K562 (cell line): ENCODE results near the gene NSUN3. TPM values are rescaled to one million over a fixed set of nuclear protein-coding genes. Genes with fewer than 3 reads are reported as not detected.

ENCODE experiments used
- CEBPZ ChIP-seq: fragments of 150-350 bp; IDR thresholded peaks from 2 replicates; pipeline ENCODE4 v1.6.1; 2014; ENCODE audit warnings: low read depth, mild to moderate bottlenecking, low read length, borderline replicate concordance
- HDAC3 ChIP-seq: fragments of 450-650 bp; IDR thresholded peaks from 2 replicates; pipeline ENCODE4 v1.6.1; 2018; ENCODE audit warnings: borderline replicate concordance, mild to moderate bottlenecking, moderate library complexity; ENCODE audit not compliant: partially characterized antibody
- ILF3 ChIP-seq: fragments of 450-650 bp; IDR thresholded peaks from 2 replicates; pipeline ENCODE4 v1.6.1; 2018; ENCODE audit warnings: antibody characterized with exemption, mild to moderate bottlenecking, moderate library complexity, borderline replicate concordance
- MAFG ChIP-seq: fragments of 450-650 bp; conservative IDR thresholded peaks from 2 replicates; pipeline ENCODE4 v1.6.1; 2016; ENCODE audit warnings: missing genetic modification characterization, missing compliant biosample characterization
- MED1 ChIP-seq: sonication (generic); formaldehyde crosslinking; IDR thresholded peaks from 2 replicates; pipeline ENCODE4 v1.8.1; 2023; ENCODE audit warnings: missing genetic modification reagents, borderline replicate concordance
- RBM14 ChIP-seq: fragments of 200-400 bp; formaldehyde crosslinking; IDR thresholded peaks from 2 replicates; pipeline ENCODE4 v1.6.1; 2018; ENCODE audit warnings: low read depth, mild to moderate bottlenecking, low read length, moderate library complexity, borderline replicate concordance; ENCODE audit not compliant: insufficient read depth
- RHOXF2B ChIP-seq: fragments of 250-450 bp; sonication (Bioruptor Pico); conservative IDR thresholded peaks from 2 replicates; pipeline ENCODE4 v1.5.1; 2021
- SRF ChIP-seq, 2 experiments: fragments of 250-450, 450-650 bp in 1 of 2; sonication (Bioruptor Pico) in 1 of 2; sonication (generic) in 1 of 2; formaldehyde crosslinking; IDR thresholded peaks; 2 replicates each; pipeline versions ENCODE4 v1.5.0 to v1.5.1; 2020 to 2022; ENCODE audit warnings: mild to moderate bottlenecking in 1 of 2, missing genetic modification reagents in 1 of 2
- polyA plus RNA-seq, 8 experiments: library from polyadenylated mRNA; depleted of rRNA in 4 of 8; stranded (reverse) in 5 of 8; unstranded in 3 of 8; fragments of >200 nt; fragmentation: Nextera tagmentation in 2 of 8; fragmentation: Illumina TruSeq in 1 of 8; extraction: Ambion mirVana in 2 of 8; extraction: Trizol in 1 of 8; gene quantifications; 2 replicates each; pipeline versions ENCODE4 v1.2.1 to v1.2.3, GENCODE V29; 2011 to 2014; ENCODE audit warnings: inconsistent platforms in 1 of 8, missing spikeins in 1 of 8
- total RNA-seq, 7 experiments: library from RNA; depleted of rRNA in 6 of 7; stranded (reverse); fragments of >200 nt in 6 of 7; fragmentation: Illumina TruSeq in 2 of 7; extraction: Trizol in 2 of 7; gene quantifications; 2 replicates each; pipeline versions ENCODE4 v1.2.1 to v1.2.3, GENCODE V29; 2011 to 2021; ENCODE audit warnings: low replicate concordance in 1 of 7
- TF ChIP-seq, protein P1 (sequence below), 2 experiments: fragments of 450-650 bp; IDR thresholded peaks; 2 replicates each; pipeline ENCODE4 v1.6.1; 2016

Gene NSUN3
- total and polyA plus RNA-seq, 9 of the 15 experiments (the other 6 are each of a cell fraction or from before 2014, with no cell fraction given) = 4.4 to 12.3 (median 7.6) TPM

GRCh38 chr3:94064243-94064860 lies 1.5 kb downstream of the NSUN3 start (continued):
- TF ChIP-seq CEBPZ = no peak
- TF ChIP-seq MED1 (CRISPR knock-in tag) = no peak
- TF ChIP-seq, protein P1, sequence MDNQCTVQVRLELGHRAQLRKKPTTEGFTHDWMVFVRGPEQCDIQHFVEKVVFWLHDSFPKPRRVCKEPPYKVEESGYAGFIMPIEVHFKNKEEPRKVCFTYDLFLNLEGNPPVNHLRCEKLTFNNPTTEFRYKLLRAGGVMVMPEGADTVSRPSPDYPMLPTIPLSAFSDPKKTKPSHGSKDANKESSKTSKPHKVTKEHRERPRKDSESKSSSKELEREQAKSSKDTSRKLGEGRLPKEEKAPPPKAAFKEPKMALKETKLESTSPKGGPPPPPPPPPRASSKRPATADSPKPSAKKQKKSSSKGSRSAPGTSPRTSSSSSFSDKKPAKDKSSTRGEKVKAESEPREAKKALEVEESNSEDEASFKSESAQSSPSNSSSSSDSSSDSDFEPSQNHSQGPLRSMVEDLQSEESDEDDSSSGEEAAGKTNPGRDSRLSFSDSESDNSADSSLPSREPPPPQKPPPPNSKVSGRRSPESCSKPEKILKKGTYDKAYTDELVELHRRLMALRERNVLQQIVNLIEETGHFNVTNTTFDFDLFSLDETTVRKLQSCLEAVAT (IDR thresholded peaks at IDR 0.05) = no peak
- TF ChIP-seq MAFG (tag) = peak; percentile 88
- no peak for TF ChIP-seq SRF (CRISPR knock-in tag; IDR thresholded peaks at IDR 0.05)
- no peak for TF ChIP-seq HDAC3
- no peak for TF ChIP-seq RHOXF2B (CRISPR knock-in tag)
- TF ChIP-seq RBM14 = no peak
- no peak for TF ChIP-seq ILF3
